IMR-90 (cell line): ENCODE measurements around the gene ANKRD13D. TPM values are rescaled to one million over a fixed set of nuclear protein-coding genes. Genes with fewer than 3 reads are reported as not detected.

Experiments used
- ATAC-seq: fragments of 200-7000 bp; cut with Tn5 transposase; 2 replicates; pipeline ENCODE4 v1.9.1; 2020; ENCODE audit warnings: low read depth, mild to moderate bottlenecking, moderate library complexity
- BruUV-seq: library from RNA; stranded (reverse); fragments of 400-500 nt; replicated peaks from 2 replicates; lab custom pipeline; 2021; lab: Mats Ljungman, UMichigan
- CTCF ChIA-PET: fragments of 300-600 bp; formaldehyde crosslinking; extraction: SDS; loops from one replicate; lab custom pipeline; 2021; ENCODE audit warnings: antibody characterized with exemption; lab: Yijun Ruan, JAX
- POLR2A ChIA-PET: fragments of 300-600 bp; sonication (Branson Sonifier 250); formaldehyde crosslinking; loops from one replicate; lab custom pipeline; 2022; ENCODE audit warnings: antibody characterized with exemption; ENCODE audit not compliant: unreplicated experiment; lab: Charles Lee
- DNase-seq: peaks from one replicate; pipeline ENCODE4 v3.0.0; 2013
- H2AFZ ChIP-seq: replicated peaks from 2 replicates; pipeline ENCODE3; 2013; ENCODE audit warnings: low read length, mild to moderate bottlenecking; ENCODE audit not compliant: poor library complexity
- H2AK5ac ChIP-seq: 2 replicates; pipeline ENCODE4 v1.6.1; 2013; ENCODE audit warnings: low read depth, low read length, inconsistent platforms
- H2AK9ac ChIP-seq: replicated peaks from 2 replicates; pipeline ENCODE3; 2013; ENCODE audit warnings: mild to moderate bottlenecking, low read depth, low read length, moderate library complexity; ENCODE audit not compliant: poor library complexity
- H2BK120ac ChIP-seq: 2 replicates; pipeline ENCODE4 v1.6.1; 2013; ENCODE audit warnings: low read depth, low read length, inconsistent platforms
- H2BK15ac ChIP-seq: 3 replicates; pipeline ENCODE4 v1.6.1; 2013; ENCODE audit warnings: low read depth, low read length, inconsistent platforms
- H2BK20ac ChIP-seq: 2 replicates; pipeline ENCODE4 v1.6.1; 2013; ENCODE audit warnings: low read depth, mild to moderate bottlenecking, inconsistent platforms, low read length, moderate library complexity
- H2BK5ac ChIP-seq: 2 replicates; pipeline ENCODE4 v1.6.1; 2013; ENCODE audit warnings: mild to moderate bottlenecking, low read depth, low read length, inconsistent platforms; ENCODE audit not compliant: poor library complexity, severe bottlenecking
- H3K14ac ChIP-seq: replicated peaks from 2 replicates; pipeline ENCODE4 v1.6.1; 2013; ENCODE audit warnings: low read depth, low read length, inconsistent platforms
- H3K18ac ChIP-seq: 2 replicates; pipeline ENCODE4 v1.6.1; 2013; ENCODE audit warnings: low read depth, low read length, control low read depth
- H3K23ac ChIP-seq: 2 replicates; pipeline ENCODE4 v1.6.1; 2013; ENCODE audit warnings: low read depth, low read length, inconsistent platforms
- H3K27ac ChIP-seq: 2 replicates; pipeline ENCODE4 v1.5.1; 2013; ENCODE audit warnings: mild to moderate bottlenecking, control low read depth, low read length; ENCODE audit not compliant: insufficient read depth
- H3K27me3 ChIP-seq: 2 replicates; pipeline ENCODE4 v1.6.1; 2013; ENCODE audit warnings: low read length; ENCODE audit not compliant: control insufficient read depth, insufficient read depth
- H3K36me3 ChIP-seq: 2 replicates; pipeline ENCODE4 v1.6.1; 2013; ENCODE audit warnings: low read length, mixed read lengths; ENCODE audit not compliant: control insufficient read depth, insufficient read depth
- H3K4ac ChIP-seq: 2 replicates; pipeline ENCODE4 v1.6.1; 2013; ENCODE audit warnings: low read depth, low read length, inconsistent platforms
- H3K4me1 ChIP-seq: 2 replicates; pipeline ENCODE4 v1.6.1; 2013; ENCODE audit warnings: low read length, mixed read lengths; ENCODE audit not compliant: control insufficient read depth, insufficient read depth
- H3K4me2 ChIP-seq: 2 replicates; pipeline ENCODE4 v1.6.1; 2013; ENCODE audit warnings: low read depth, mild to moderate bottlenecking, control low read depth, low read length, moderate library complexity
- H3K4me3 ChIP-seq: 2 replicates; pipeline ENCODE4 v1.5.1; 2013; ENCODE audit warnings: low read depth, mild to moderate bottlenecking, control low read depth, low read length, moderate library complexity; ENCODE audit not compliant: insufficient read depth
- H3K56ac ChIP-seq: 2 replicates; pipeline ENCODE4 v1.6.1; 2013; ENCODE audit warnings: low read length, inconsistent platforms; ENCODE audit not compliant: insufficient read depth; ENCODE audit errors: extremely low read depth
- H3K79me1 ChIP-seq, 2 experiments: 2 replicates each; pipeline ENCODE4 v1.6.1; 2013; ENCODE audit warnings: low read length in 2 of 2, inconsistent platforms in 1 of 2, low read depth in 1 of 2
- H3K9ac ChIP-seq: 2 replicates; pipeline ENCODE4 v1.6.1; 2013; ENCODE audit warnings: low read depth, low read length, control low read depth
- H3K9me1 ChIP-seq: 2 replicates; pipeline ENCODE4 v1.6.1; 2013; ENCODE audit warnings: low read length, inconsistent platforms; ENCODE audit not compliant: insufficient read depth
- H3K9me3 ChIP-seq: 2 replicates; pipeline ENCODE4 v1.6.1; 2013; ENCODE audit warnings: low read length; ENCODE audit not compliant: control insufficient read depth, insufficient read depth
- H4K20me1 ChIP-seq: 2 replicates; pipeline ENCODE4 v1.6.1; 2013; ENCODE audit warnings: low read length, inconsistent platforms; ENCODE audit not compliant: insufficient read depth
- H4K5ac ChIP-seq: 2 replicates; pipeline ENCODE4 v1.6.1; 2013; ENCODE audit warnings: mild to moderate bottlenecking, low read depth, low read length, control low read depth
- H4K8ac ChIP-seq, 2 experiments: 2 replicates each; pipeline ENCODE4 v1.6.1; 2013; ENCODE audit warnings: low read depth in 2 of 2, low read length in 2 of 2, control low read depth in 1 of 2, inconsistent platforms in 1 of 2
- H4K91ac ChIP-seq: 2 replicates; pipeline ENCODE4 v1.6.1; 2013; ENCODE audit warnings: low read depth, low read length, inconsistent platforms; ENCODE audit not compliant: insufficient read depth
- BHLHE40 ChIP-seq: fragments of 150-350 bp; IDR thresholded peaks from 2 replicates; pipeline ENCODE4 v1.6.1; 2016; ENCODE audit warnings: mild to moderate bottlenecking, low read depth, low read length
- CEBPB ChIP-seq: IDR thresholded peaks from 2 replicates; pipeline ENCODE4 v1.6.1; 2012; ENCODE audit warnings: low read depth, low read length, improper control_type of control experiment
- CHD1 ChIP-seq: IDR thresholded peaks from 2 replicates; pipeline ENCODE4 v1.6.1; 2012; ENCODE audit warnings: low read depth, low read length, improper control_type of control experiment
- CTCF ChIP-seq: conservative IDR thresholded peaks from 2 replicates; pipeline ENCODE4 v1.5.1; 2012; ENCODE audit warnings: mild to moderate bottlenecking, low read depth, low read length, improper control_type of control experiment
- ELK1 ChIP-seq: fragments of 150-350 bp; IDR thresholded peaks from 2 replicates; pipeline ENCODE4 v1.6.1; 2016; ENCODE audit warnings: low read depth, mild to moderate bottlenecking, low read length, moderate library complexity, borderline replicate concordance
- FOS ChIP-seq: fragments of 150-350 bp; IDR thresholded peaks from 2 replicates; pipeline ENCODE4 v1.6.1; 2016; ENCODE audit warnings: low read depth, low read length
- MXI1 ChIP-seq: IDR thresholded peaks from 2 replicates; pipeline ENCODE4 v1.6.1; 2012; ENCODE audit warnings: low read depth, mild to moderate bottlenecking, low read length, moderate library complexity, borderline replicate concordance
- NFE2L2 ChIP-seq: fragments of 150-350 bp; IDR thresholded peaks from 2 replicates; pipeline ENCODE4 v1.6.1; 2016; ENCODE audit warnings: low read depth, mild to moderate bottlenecking, low read length
- RCOR1 ChIP-seq: IDR thresholded peaks from 2 replicates; pipeline ENCODE4 v1.6.1; 2012; ENCODE audit warnings: mild to moderate bottlenecking, low read length, improper control_type of control experiment; ENCODE audit not compliant: insufficient replicate concordance
- RFX5 ChIP-seq: IDR thresholded peaks from 2 replicates; pipeline ENCODE4 v1.8.0; 2012; ENCODE audit warnings: low read depth, mild to moderate bottlenecking, low read length, moderate library complexity
- SMC3 ChIP-seq: fragments of 150-350 bp; IDR thresholded peaks from 2 replicates; pipeline ENCODE4 v1.6.1; 2016; ENCODE audit warnings: low read depth, mild to moderate bottlenecking, antibody characterized with exemption, low read length, moderate library complexity
- USF2 ChIP-seq: fragments of 150-350 bp; IDR thresholded peaks from 2 replicates; pipeline ENCODE4 v1.6.1; 2017; ENCODE audit warnings: mild to moderate bottlenecking, antibody characterized with exemption, low read length, low read depth
- WGBS, 2 experiments: methylation state at CpG; one replicate each; pipeline versions ENCODE4 v1.1.5 to v1.1.7; 2013; ENCODE audit warnings: missing lambda C conversion rate in 2 of 2; ENCODE audit not compliant: insufficient read length in 1 of 2; ENCODE audit errors: extremely low coverage in 2 of 2; 5-methylcytosine and 5-hydroxymethylcytosine counted together
- dilution Hi-C: fragments of 300-500 bp; cut with HindIII; formaldehyde crosslinking; loops from one replicate; pipeline ENCODE4 v1.14.3; 2018; ENCODE audit warnings: low sequenced_read_pairs; ENCODE audit not compliant: unreplicated experiment
- in situ Hi-C: fragments of 300-500 bp; cut with MboI; formaldehyde crosslinking; loops from 3 replicates; pipeline ENCODE4 v1.14.3; 2019; ENCODE audit warnings: low sequenced_read_pairs, inconsistent platforms, mixed read lengths
- intact Hi-C: fragments of 100-400 bp; cut with micrococcal nuclease; formaldehyde crosslinking; loops from 2 replicates; pipeline ENCODE4 v1.10.0; 2022
- polyA plus RNA-seq, 3 experiments: library from polyadenylated mRNA; depleted of rRNA; stranded (reverse); fragments of >200 nt; gene quantifications; 2 replicates each; pipeline ENCODE4 v1.2.3, GENCODE V29; 2012; ENCODE audit warnings: low replicate concordance in 1 of 3
- total RNA-seq: library from RNA; depleted of rRNA; stranded (reverse); fragments of >200 nt; gene quantifications from 2 replicates; pipeline ENCODE4 v1.2.3, GENCODE V29; 2012

The ANKRD13D gene
- total and polyA plus RNA-seq, 2 of the 4 experiments (the other 2 are of a cell fraction), result 7.3 to 38.4 TPM

- H4K91ac ChIP-seq, result peak overlapping the region; percentile 86
- H4K5ac ChIP-seq, result peak overlapping the region; percentile 65
- H3K23ac ChIP-seq, result peak overlapping the region; percentile 89
- peak overlapping the region; percentile 75 for H2BK120ac ChIP-seq
- H3K18ac ChIP-seq, result peak overlapping the region; percentile 40
- peaks cover 5% of the 10 kb centered on the region for H4K20me1 ChIP-seq
- peak overlapping the region; percentile 93 for H3K27ac ChIP-seq
- H3K27me3 ChIP-seq, result no peaks in the 10 kb centered on the region
- H3K4me2 ChIP-seq, result peak overlapping the region; percentile 81
- H2BK5ac ChIP-seq, result peak overlapping the region; percentile 87
- peak overlapping the region; percentile 97 for H3K4ac ChIP-seq
- peak overlapping the region; percentile 78 to 93 for H4K8ac ChIP-seq
- peak overlapping the region; percentile 79 for H3K9ac ChIP-seq
- WGBS, 2 experiments, result 29% methylated on average over 7 of the region's 24 CpGs; no CpG with 5 or more reads in 1 of the 2 experiments
- H3K36me3 ChIP-seq, result peaks cover 34% of the 10 kb centered on the region
- peaks cover 24% of the 10 kb centered on the region for H3K9me1 ChIP-seq
- peaks cover 25 to 79% of the 10 kb centered on the region in 2 experiments for H3K79me1 ChIP-seq
- peak overlapping the region; percentile 52 for H3K56ac ChIP-seq
- dilution Hi-C loops (no loop called here), in situ Hi-C loops (no loop called here), intact Hi-C loops (no loop called here)
- H2AFZ ChIP-seq, result peak overlapping the region; percentile 90
- ChIA-PET CTCF (interaction anchor here (0.7 to 1.6 kb wide), 4 partner anchors 11 to 105 kb away, joined by 3 to 6 read pairs (median 3); partner anchors contain the start of gene GRK2), POLR2A (interaction anchor here (0.6 kb wide), 1 partner anchor 286 kb away, joined by 5 read pairs; no protein-coding TSS in a partner anchor)
- peak overlapping the region; percentile 91 for H3K14ac ChIP-seq
- H2BK15ac ChIP-seq, result peak overlapping the region; percentile 70; the same call in 2 of the 3 replicates
- peaks cover 22% of the 10 kb centered on the region for H3K4me1 ChIP-seq
- peak overlapping the region; percentile 97 for H2AK5ac ChIP-seq
- H3K4me3 ChIP-seq, result peak overlapping the region; percentile 31
- H2BK20ac ChIP-seq, result peak overlapping the region; percentile 66
- ATAC-seq, result peak; percentile 96
- TF ChIP-seq USF2 (no peak), NFE2L2 (no peak), SMC3 (no peak), RFX5 (no peak), CEBPB (no peak), MXI1 (no peak), CTCF (no peak), BHLHE40 (no peak), FOS (no peak), RCOR1 (no peak), CHD1 (no peak), ELK1 (no peak)
- no TSS peak for BruUV-seq
- H2AK9ac ChIP-seq, result peak overlapping the region; percentile 100
- peak; percentile 64 for DNase-seq
- H3K9me3 ChIP-seq, result no peaks in the 10 kb centered on the region
Observed at GRCh38 chr11:67277231-67277961, 11.7 kb upstream of the ANKRD13D start.
